Right renal pelvis (tissue), 4 donors: Measurements from ENCODE around the gene MMP25. TPM values are rescaled to one million over a fixed set of nuclear protein-coding genes. Genes with fewer than 3 reads are reported as not detected.
A peak's percentile ranks its signal among the peaks of the same experiment; 100 is the strongest.

Experiments used
- DNase-seq, 4 donors: peaks; one replicate each; pipeline ENCODE4 v3.0.0-alpha.2; 2013; ENCODE audit warnings: low read depth in 4 of 4, low spot score in 3 of 4, missing footprints in 1 of 4
- polyA plus RNA-seq, 4 donors: library from polyadenylated mRNA; unstranded; fragments of 120-200 nt; gene quantifications; one replicate each; pipeline ENCODE4 v1.2.1, GENCODE V29; 2013; ENCODE audit not compliant: insufficient read length in 4 of 4

MMP25 gene
- polyA plus RNA-seq, 4 donors: 0.78 to 1.8 (median 1.1) TPM

GRCh38 chr16:3015865-3016521, 30.4 kb upstream of the MMP25 start:
- no peak for DNase-seq

- DNase-seq: no peak
Observed at GRCh38 chr16:3017344-3017743, 29.0 kb upstream of the MMP25 start.

- no peak for DNase-seq
Observed at GRCh38 chr16:3017794-3018506, 28.4 kb upstream of the MMP25 start, which contains the start of gene CLDN6. Gene CLDN6, minus strand, starts transcription at chr16:3018183. Its CDS starts 2,162 bp downstream, at chr16:3016021.

GRCh38 chr16:3019594-3020246, 26.6 kb upstream of the MMP25 start:
- no peak for DNase-seq

GRCh38 chr16:3020247-3020603, 26.1 kb upstream of the MMP25 start, which contains the start of gene TNFRSF12A:
Gene TNFRSF12A, plus strand, starts transcription at chr16:3020368. Its CDS starts 30 bp downstream, at chr16:3020398.
- DNase-seq: no peak

- DNase-seq: no peak
Observed at GRCh38 chr16:3020604-3021448, 25.5 kb upstream of the MMP25 start.

GRCh38 chr16:3021449-3022207, 24.7 kb upstream of the MMP25 start:
- no peak for DNase-seq

GRCh38 chr16:3022208-3022683, 24.1 kb upstream of the MMP25 start:
- peak in 1 of 4 donors; percentile 69 for DNase-seq

GRCh38 chr16:3022684-3023414, 23.5 kb upstream of the MMP25 start:
- DNase-seq: no peak

GRCh38 chr16:3023415-3023668, 23.0 kb upstream of the MMP25 start:
- DNase-seq: no peak

- DNase-seq: peak; percentile 93 to 96 (median 94)
Observed at GRCh38 chr16:3023669-3024478, 22.5 kb upstream of the MMP25 start, which contains the start of the genes HCFC1R1 and THOC6. Gene HCFC1R1, minus strand, starts transcription at chr16:3023942. Its CDS starts 1 bp downstream, at chr16:3023941. Gene THOC6, plus strand, starts transcription at chr16:3024035. Its CDS starts 292 bp downstream, at chr16:3024327.

GRCh38 chr16:3025032-3026002, 21.0 kb upstream of the MMP25 start:
- no peak for DNase-seq

GRCh38 chr16:3026003-3026378, 20.4 kb upstream of the MMP25 start:
- no peak for DNase-seq

- no peak for DNase-seq
Observed at GRCh38 chr16:3026609-3027488, 19.5 kb upstream of the MMP25 start.

- DNase-seq: no peak
Observed at GRCh38 chr16:3027489-3027795, 18.9 kb upstream of the MMP25 start.

GRCh38 chr16:3027983-3028715, 18.2 kb upstream of the MMP25 start:
- DNase-seq: peak in 3 of 4 donors; percentile 73 to 83 (median 79)
